GM19351 (cell line): ENCODE measurements around the gene BCL11B.

Experiments
- ATAC-seq: cut with Tn5 transposase; IDR thresholded peaks from one replicate; pipeline ENCODE4 v1.9.1; 2021; ENCODE audit warnings: mild to moderate bottlenecking, moderate library complexity; ENCODE audit not compliant: unreplicated experiment

BCL11B gene

GRCh38 chr14:99287269-99287942 lies 15.4 kb upstream of the BCL11B start:
- peak; percentile 88 for ATAC-seq

GRCh38 chr14:99286761-99287160 lies 14.8 kb upstream of the BCL11B start:
- peak; percentile 59 for ATAC-seq

- ATAC-seq = no peak
Measured at GRCh38 chr14:99284254-99285004, 12.4 kb upstream of the BCL11B start.

DNA sequence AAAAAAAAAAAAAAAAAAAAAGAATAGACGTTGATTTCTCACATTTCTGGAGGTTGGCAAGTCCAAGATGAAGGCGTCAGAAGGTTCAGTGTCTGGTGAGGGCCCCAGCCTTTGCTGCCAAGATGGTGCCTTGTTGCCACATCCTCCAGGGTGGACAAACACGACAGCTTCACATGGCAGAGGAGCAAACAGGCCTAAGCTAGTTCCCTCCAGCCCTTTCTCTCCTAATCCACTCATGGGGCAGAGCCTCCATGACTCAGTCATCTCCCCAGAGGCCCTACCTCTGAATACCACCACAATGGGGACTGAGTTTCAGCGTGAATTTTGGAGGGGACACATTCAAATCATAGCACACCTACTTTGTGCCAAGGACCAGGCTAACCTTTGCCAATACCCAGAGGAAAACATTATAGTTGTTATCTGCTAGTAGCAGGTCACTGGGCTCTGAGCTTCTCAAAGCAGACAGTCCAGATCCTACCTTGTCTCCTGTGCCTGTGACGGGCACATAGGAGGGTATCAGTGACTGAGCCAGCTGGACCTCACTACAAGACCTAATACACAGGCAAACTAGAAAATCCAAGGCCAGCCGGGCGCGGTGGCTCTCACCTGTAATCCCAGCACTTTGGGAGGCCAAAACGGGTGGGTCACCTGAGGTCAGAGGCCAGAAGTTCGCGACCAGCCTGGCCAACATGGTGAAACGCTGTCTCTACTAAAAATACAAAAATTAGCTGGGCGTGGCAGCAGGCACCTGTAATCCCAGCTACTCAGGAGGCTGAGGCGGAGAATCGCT lies 10.5 kb upstream of the BCL11B start:
- no peak for ATAC-seq

DNA sequence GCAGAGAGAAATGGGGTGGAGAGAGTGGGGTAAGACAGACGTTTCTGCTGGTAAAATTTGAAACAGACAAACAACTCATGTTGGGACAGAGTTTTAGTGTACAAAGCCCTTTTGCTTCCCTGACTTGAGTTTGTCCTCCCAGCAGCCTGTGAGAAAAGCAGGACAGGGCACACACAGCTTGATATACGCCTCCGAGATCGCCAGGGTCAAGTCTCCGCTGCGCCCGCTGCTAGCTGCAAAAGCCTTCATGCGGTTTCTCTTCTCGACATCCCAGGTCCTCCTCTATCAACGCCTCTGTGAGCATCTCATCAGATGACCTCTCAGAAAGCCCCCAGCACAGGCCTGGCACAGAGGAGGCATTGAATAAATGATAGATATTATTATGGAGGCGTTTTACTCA lies 9.4 kb upstream of the BCL11B start:
- no peak for ATAC-seq

DNA sequence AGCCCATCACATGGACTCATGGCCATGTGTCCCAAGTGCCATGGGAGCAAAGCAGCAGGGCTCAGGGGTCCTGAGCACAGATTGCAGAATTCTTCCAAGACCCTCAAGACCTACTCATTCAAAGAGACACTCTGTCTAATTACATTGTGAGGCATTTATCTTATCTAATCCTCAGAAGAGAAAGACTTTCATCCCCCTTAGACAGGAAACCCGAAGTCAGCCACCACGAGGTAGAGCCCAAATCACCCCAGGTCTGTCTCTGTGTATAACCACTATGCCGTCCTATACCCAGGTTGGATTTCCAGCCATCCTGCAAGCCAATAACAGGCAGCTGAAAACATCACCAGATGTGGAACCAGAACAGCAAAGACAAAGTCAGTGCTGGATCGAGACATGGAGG lies 8.9 kb upstream of the BCL11B start:
- no peak for ATAC-seq

GRCh38 chr14:99280066-99280731 lies 8.2 kb upstream of the BCL11B start:
- no peak for ATAC-seq

- no peak for ATAC-seq
Measured at GRCh38 chr14:99278836-99279235, 6.8 kb upstream of the BCL11B start.

- ATAC-seq = no peak
Measured at GRCh38 chr14:99277530-99277929, 5.5 kb upstream of the BCL11B start.

DNA sequence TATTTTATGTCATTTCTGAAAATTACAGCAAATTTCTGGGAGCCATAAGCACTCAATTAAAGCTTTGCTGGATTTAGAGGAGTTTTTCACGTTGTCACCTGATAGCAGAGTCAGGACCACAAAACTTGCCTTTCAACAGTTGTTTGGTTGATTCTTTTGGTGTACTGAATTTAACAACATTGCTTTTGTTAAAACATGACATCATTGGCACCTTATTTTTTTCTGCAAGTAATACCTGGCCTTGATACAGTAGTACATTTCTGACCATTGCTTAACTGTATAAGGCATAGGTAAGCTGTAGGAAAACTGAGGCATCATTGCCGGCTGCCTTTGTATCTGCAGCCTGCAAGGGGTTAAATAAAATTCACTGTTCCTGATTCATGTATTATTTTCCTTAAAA lies 4.5 kb upstream of the BCL11B start:
- no peak for ATAC-seq

- no peak for ATAC-seq
Measured at GRCh38 chr14:99275222-99275584, 3.2 kb upstream of the BCL11B start.

- ATAC-seq = peak; percentile 33
Measured at GRCh38 chr14:99274346-99275221, 2.6 kb upstream of the BCL11B start.

- ATAC-seq = no peak
Measured at GRCh38 chr14:99273766-99274345, 1.9 kb upstream of the BCL11B start.

GRCh38 chr14:99272899-99273765 lies 1.1 kb upstream of the BCL11B start:
- ATAC-seq = no peak

DNA sequence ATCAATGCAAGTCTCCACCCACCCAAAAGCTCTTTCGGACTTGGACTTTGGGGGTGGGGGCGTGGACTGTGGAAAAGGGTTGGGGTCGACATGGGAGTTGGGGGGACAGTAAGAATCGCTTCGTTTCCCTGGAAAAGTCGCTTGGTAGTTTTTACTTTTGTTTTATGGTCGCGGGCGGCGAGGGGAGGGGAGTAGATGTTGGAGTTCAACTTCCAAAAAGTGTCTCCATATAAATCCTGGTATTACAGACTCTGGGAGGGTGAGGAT lies 568 bp upstream of the BCL11B start:
- ATAC-seq = no peak

- ATAC-seq = no peak
Measured at GRCh38 chr14:99271221-99271941, 616 bp downstream of the BCL11B start.

DNA sequence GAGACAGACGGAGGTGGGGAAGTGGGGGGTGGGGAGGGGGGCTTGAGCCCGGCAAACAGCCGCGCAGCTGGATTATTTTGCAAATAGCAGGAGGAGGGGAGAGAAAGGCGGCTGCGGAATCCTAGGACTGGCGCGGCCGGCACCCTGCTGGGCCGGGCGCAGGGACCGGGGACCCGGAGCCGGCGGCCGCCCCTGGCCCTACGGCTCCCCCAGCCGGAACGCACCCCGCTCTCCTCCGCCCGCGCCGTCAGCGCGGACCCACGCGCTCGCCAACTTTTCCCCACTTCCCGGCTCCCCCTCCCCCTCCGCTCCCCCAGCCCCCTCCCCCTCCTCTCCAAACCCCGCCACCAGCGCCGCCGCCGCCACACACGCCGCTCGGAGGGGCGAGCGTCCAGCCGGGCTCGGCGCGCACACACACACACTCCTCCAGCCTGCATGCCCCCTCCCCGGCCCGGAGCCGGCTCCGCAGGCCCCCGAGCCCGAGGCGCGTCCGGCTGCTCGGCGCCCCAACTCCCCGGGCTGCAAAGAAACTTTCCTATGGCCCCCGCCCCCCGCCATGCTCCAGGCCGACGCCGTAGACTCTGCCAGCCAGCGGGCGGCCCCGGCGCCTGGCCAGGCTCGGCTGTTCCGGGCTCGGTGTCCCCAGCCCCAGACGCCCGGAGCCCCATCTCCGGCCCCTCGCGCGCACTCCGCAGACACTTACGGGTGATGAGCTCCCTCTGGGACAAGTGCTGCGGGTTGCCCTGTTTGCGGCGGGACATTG lies 1.4 kb downstream of the BCL11B start:
- no peak for ATAC-seq
